GM18502 (cell line): ENCODE data around the gene ASXL1.

ENCODE experiments used
- ATAC-seq: cut with Tn5 transposase; IDR thresholded peaks from one replicate; pipeline ENCODE4 v1.9.1; 2021; ENCODE audit warnings: mild to moderate bottlenecking; ENCODE audit not compliant: unreplicated experiment, poor library complexity

Gene ASXL1

DNA sequence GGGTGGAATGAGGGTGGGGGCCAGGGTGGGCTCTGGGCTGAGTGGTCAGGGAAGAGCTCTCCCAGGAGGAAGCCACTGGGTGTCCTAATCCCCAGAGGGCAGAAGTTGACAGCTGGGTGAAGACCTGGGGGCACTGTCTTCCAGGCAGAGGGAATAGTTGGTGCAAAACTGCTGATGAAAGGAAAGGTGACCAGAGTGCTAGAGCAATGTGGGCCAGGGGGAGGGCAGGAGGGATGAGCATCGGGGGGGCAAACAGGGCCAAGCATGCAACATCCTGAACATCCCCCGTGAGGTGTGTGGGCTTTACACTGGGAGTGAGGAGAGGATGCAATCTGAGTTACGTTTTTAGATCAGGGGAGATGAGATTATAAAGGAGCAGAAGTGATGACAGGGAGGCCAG lies 129.2 kb downstream of the ASXL1 start:
- ATAC-seq: no peak

DNA sequence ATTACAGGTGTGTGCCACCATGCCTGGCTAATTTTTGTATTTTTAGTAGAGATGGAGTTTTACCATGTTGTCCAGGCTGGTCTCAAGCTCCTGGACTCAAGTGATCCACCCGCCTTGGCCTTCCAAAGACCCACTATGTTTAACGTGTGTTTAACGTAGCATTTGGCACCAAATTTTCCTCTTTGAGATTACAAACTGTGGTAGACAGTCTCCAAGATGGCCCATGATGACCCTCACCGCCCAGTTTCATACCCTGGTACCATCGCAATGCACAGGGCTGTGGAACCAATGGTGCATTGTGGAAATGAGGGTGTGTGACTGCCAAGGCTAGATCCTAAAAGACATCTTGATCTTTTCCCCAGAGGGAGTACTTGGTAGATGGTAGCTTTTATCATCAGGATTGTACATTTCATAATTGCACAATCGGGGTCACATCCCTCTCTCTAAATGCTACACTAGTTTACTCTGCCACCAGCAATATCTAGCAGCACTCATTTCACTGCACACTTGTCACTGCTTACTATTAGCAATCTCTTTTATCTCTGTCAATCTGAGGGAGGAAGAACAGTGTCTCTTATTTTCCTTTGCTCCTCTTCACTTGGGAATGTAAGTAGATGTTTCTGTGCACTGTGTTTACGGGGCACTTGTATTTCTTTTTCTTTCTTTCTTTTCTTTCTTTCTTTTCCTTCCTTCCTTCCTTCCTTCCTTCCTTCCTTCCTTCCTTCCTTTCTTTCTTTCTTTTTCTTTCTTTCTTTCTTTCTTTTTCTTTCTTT lies 130.1 kb downstream of the ASXL1 start:
- ATAC-seq: no peak
